Neutrophil (primary cell): Measurements from ENCODE around the gene CX3CR1.

Experiments used
- H3K27ac ChIP-seq: fragments of 200-600 bp; sonication (generic); 2 replicates; pipeline ENCODE4 v1.5.1; 2016; ENCODE audit warnings: mild to moderate bottlenecking, moderate library complexity
- H3K27me3 ChIP-seq: fragments of 200-600 bp; sonication (generic); 2 replicates; pipeline ENCODE4 v1.6.0; 2016; ENCODE audit warnings: mild to moderate bottlenecking
- H3K36me3 ChIP-seq: fragments of 200-600 bp; sonication (generic); 2 replicates; pipeline ENCODE4 v1.5.1; 2017
- H3K4me1 ChIP-seq, 2 experiments: fragments of 200-600 bp in 1 of 2; sonication (generic) in 1 of 2; 1 replicate in 1 of 2; 2 replicates in 1 of 2; pipeline versions ENCODE4 v1.5.1 to v1.6.1; 2013 to 2016; ENCODE audit warnings: low read depth in 1 of 2, low read length in 1 of 2, mild to moderate bottlenecking in 1 of 2, moderate library complexity in 1 of 2; ENCODE audit not compliant: control insufficient read depth in 1 of 2, insufficient read depth in 1 of 2
- H3K4me3 ChIP-seq, 2 experiments: fragments of 200-600 bp in 1 of 2; sonication (generic) in 1 of 2; 1 replicate in 1 of 2; 2 replicates in 1 of 2; pipeline ENCODE4 v1.5.1; 2013 to 2016; ENCODE audit warnings: low read depth in 1 of 2, low read length in 1 of 2, mild to moderate bottlenecking in 1 of 2, moderate library complexity in 1 of 2
- H3K9me3 ChIP-seq: fragments of 200-600 bp; sonication (generic); 2 replicates; pipeline ENCODE4 v1.5.1; 2016
- CTCF ChIP-seq: fragments of 200-600 bp; sonication (generic); IDR thresholded peaks from 2 replicates; pipeline ENCODE4 v1.5.1; 2016; ENCODE audit warnings: antibody characterized with exemption

CX3CR1 gene

GRCh38 chr3:39296197-39297077 lies 16.6 kb upstream of the CX3CR1 start:
- no peaks in the 10 kb centered on the region for H3K27me3 ChIP-seq
- H3K36me3 ChIP-seq: no peaks in the 10 kb centered on the region
- H3K4me3 ChIP-seq: no peak overlapping the region
- TF ChIP-seq CTCF: no peak
- no peak overlapping the region for H3K27ac ChIP-seq
- H3K4me1 ChIP-seq: no peaks in the 10 kb centered on the region
- no peaks in the 10 kb centered on the region for H3K9me3 ChIP-seq

GRCh38 chr3:39295184-39295775 lies 15.4 kb upstream of the CX3CR1 start:
- H3K36me3 ChIP-seq: no peaks in the 10 kb centered on the region
- H3K27ac ChIP-seq: no peak overlapping the region
- no peaks in the 10 kb centered on the region for H3K4me1 ChIP-seq
- H3K27me3 ChIP-seq: no peaks in the 10 kb centered on the region
- no peak overlapping the region for H3K4me3 ChIP-seq
- TF ChIP-seq CTCF: no peak
- no peaks in the 10 kb centered on the region for H3K9me3 ChIP-seq

- Histone ChIP-seq H3K4me1 (no peaks in the 10 kb centered on the region), H3K27me3 (no peaks in the 10 kb centered on the region), H3K9me3 (no peaks in the 10 kb centered on the region), H3K27ac (no peak overlapping the region), H3K36me3 (no peaks in the 10 kb centered on the region), H3K4me3 (no peak overlapping the region)
- TF ChIP-seq CTCF: no peak
Measured at GRCh38 chr3:39294446-39295183, 14.8 kb upstream of the CX3CR1 start.

- no peaks in the 10 kb centered on the region for H3K27me3 ChIP-seq
- TF ChIP-seq CTCF: no peak
- no peaks in the 10 kb centered on the region for H3K36me3 ChIP-seq
- H3K27ac ChIP-seq: no peak overlapping the region
- H3K4me1 ChIP-seq: peaks cover 4 to 7% of the 10 kb centered on the region in 2 experiments
- H3K9me3 ChIP-seq: no peaks in the 10 kb centered on the region
- no peak overlapping the region for H3K4me3 ChIP-seq
Measured at GRCh38 chr3:39292961-39293360, 13.1 kb upstream of the CX3CR1 start.

GRCh38 chr3:39291903-39292329 lies 12.1 kb upstream of the CX3CR1 start:
- Histone ChIP-seq H3K27ac (no peak overlapping the region), H3K4me1 (peaks cover 13 to 17% of the 10 kb centered on the region in 2 experiments), H3K27me3 (no peaks in the 10 kb centered on the region), H3K36me3 (no peaks in the 10 kb centered on the region), H3K9me3 (no peaks in the 10 kb centered on the region), H3K4me3 (no peak overlapping the region)
- peak; percentile 91 for TF ChIP-seq CTCF
